ENCODE results near the gene CLDN34.

DNA sequence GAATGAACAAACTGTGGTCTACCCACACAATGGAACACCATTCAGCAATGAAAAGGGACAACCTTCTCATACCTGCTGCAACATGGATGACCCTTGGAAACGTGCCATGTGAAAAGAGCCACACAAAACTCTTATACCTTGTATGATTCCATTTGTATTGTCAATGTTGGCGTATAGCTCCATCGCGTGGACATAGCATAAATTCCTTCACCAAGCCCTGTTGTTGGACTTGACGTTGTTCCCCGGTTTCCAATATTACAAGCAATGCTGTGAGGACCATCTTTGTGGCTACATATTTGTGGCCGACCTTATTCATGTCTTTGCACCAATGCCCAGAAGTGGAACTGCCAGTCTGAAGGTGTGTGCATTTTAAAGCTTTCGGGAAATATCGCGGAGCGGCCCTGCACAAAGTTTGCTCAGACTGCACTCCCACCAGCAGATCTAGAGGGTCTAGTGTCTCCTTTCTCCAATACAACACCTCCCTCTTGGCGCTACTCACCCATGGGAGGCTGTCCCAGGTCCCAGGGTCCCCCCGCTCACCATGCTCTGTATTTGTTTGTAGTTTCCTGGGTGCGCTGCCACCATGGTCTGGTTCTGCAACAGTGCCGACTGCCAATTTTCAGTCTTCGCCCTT lies at the start of gene CLDN34:
- TF ChIP-seq POLR2A (IDR thresholded peaks at IDR 0.05; ENCODE audit: low read depth, low read length) (no peak), POLR2AphosphoS5 (IDR thresholded peaks at IDR 0.05; ENCODE audit: low read depth, low read length) (no peak), TAF1 (IDR thresholded peaks at IDR 0.05; ENCODE audit: low read depth, low read length) (no peak)
